Activated CD8-positive, alpha-beta memory T cell treated with anti-CD3 and anti-CD28 coated beads for 4 hours (primary cell): ENCODE measurements around the gene CNIH3.
A peak's percentile ranks its signal among the peaks of the same experiment; 100 is the strongest.
"Not testable (repeated sequence)": the region's sequence is repeated elsewhere in the genome, so short reads cannot be mapped to it uniquely, and the experiment has no call there.

ENCODE experiments used
- DNase-seq, 2 donors: peaks; one replicate each; pipeline ENCODE4 v3.0.0-alpha.2; 2020; ENCODE audit warnings: low read depth in 2 of 2

Gene CNIH3

DNA sequence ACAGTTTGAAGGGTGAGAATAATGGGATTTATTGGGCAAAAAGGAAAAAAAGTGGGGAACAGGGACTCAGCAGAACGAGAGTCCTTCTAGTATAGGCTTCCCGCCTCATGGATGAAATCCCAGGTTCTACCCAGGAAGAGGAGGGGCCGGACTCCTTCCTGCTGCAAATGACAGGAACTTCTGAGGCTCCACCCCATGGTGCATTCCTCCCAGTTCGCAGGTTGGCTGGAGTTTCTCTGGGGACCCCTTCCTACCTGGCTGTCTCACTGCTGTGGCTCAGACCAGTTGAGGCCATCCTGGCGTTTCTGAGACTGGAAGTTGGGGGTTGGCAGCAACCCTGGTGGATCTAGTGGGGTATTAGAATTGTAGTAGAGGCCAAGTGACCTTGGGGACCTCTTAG is 27.5 kb downstream of the CNIH3 start:
- DNase-seq, result no peak

DNA sequence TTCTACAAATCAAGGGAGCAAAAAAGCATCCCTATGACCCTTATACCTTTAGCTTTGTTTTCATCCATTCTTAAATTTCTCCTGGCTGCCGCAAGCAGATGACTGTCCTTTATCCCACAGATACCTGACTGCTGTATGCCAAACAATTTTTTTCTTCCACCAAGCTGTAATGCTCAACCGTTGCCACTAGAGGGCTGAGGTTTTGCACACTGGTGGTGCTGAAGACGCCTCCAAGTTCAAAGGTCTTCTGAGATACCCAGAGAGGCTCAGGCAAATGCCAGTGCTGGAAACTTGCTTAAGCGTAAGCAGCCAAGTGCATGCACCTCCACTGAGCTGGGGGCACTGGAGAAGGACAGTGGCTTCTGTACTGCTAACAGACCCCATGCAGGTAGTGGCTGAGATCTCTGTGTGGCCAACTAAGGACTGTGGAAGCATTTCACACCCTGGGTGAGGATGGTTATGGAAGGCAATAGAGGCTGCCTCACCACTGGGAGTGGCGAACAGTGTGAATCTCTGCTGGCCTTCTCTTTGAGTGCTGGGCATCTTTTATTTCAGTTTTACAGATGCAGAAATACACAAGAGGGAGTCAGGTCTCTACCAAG is 28.5 kb downstream of the CNIH3 start:
- DNase-seq, result peak; percentile 19 to 29

DNA sequence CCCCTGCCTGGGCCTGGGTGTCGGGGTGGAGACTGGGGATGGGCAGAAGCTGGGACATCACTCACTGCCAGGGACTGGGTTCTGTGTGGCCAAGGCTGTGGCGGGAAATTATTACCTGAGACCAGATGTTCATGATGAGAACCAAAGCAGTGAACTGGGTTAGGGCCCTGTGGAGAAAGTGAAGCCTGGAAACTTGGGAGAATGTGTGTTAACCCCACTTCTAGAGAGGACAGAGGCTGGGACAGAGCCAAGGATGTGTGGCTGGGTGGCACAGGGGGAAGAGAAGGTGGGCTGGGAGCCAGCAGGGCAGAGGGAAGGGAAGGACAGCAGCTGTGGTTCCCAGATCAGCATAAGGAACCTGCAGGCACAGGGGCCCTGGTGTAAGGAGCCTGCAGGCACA is 31.3 kb downstream of the CNIH3 start:
- DNase-seq, result no peak

DNA sequence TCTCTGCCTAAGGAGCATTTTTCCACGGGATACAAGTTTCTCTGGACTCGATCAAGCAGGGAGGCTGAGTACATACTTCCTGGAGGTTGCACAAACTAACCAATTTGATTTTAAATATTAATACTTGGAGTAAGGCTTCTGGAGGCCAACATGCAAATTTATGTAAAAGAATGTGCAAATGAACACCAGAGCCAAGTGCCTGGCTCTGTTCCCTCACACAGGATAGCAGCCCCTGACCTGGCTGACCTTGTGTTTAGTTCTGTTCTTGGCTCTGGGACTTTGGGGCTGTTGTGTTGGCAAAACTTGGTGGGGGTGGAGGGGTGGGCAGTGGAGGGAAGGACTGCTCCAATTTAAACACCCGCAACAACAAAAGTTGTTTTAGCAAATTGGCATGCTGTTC is 34.2 kb downstream of the CNIH3 start:
- no peak for DNase-seq

DNA sequence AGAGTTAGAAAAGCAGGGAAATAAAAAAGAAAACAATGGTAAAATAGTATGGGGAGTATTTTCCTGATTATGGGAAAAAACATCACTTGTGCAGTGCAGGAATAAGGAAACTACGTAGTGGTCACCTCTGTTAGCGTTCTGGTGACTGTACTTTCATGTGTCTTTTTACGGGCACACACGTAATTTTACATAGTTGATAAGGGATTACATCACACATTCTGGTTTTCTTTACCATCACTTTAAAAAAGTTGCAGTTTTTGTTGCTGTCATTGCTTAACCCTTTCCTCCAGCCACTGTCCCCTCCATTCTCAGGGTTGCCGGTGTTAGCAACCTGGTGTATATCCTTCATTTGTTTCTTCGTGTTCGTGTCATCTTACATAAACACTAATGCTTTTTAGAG is 35.1 kb downstream of the CNIH3 start:
- no peak for DNase-seq

DNA sequence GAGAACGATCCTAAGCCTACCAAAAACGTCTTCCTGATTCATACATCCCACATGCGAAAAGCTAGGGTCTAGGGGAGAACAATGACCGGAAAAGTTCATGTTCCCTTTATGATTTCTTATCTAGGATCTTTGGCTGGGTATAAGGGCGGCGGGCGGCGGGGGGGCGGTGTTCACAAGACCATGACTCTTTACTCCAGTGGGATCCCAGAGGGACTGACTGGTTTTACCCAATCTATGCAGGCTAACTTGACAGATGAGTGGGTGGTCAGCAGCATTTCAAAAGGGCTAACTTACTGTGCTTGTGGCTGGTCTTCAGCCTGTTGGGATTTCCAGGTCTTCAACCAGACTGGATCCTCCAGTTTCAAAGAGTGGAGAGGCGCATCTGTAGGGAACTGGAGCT is 40.3 kb downstream of the CNIH3 start:
- DNase-seq, result no peak

DNA sequence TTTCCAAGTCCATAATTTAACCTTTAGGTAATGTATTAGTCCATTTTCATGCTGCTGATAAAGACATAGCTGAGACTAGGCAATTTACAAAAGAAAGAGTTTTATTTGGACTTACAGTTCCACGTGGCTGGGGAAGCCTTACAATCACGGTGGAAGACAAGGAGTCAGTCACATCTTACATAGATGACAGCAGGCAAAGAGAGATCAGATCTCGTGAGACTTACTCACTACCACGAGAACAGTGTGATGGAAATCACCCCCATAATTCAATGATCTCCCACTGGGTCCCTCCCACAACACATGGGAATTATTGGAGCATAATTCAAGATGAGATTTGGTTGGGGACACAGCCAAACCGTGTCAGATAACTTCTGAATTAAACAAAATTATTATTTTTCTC is 44.0 kb downstream of the CNIH3 start:
- DNase-seq, result no peak

DNA sequence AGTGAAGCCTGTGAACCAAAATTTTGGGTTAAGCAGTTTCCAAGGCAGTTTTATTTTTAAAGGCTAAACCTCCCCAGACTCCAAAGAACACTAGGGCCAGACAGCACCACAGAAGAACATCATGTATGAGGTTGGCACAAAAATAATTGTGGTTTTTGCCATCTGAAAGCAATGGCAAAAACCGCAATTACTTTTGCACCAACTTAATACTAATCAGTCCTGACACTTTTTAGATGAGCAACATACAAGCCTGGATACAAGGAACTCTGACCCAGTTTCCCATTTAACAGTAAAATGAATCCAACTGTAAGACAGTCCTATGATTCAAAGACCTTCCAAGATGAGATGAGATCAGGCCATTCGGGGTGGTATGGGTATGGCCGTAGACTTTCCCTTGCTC is 46.8 kb downstream of the CNIH3 start:
- DNase-seq, result no peak

DNA sequence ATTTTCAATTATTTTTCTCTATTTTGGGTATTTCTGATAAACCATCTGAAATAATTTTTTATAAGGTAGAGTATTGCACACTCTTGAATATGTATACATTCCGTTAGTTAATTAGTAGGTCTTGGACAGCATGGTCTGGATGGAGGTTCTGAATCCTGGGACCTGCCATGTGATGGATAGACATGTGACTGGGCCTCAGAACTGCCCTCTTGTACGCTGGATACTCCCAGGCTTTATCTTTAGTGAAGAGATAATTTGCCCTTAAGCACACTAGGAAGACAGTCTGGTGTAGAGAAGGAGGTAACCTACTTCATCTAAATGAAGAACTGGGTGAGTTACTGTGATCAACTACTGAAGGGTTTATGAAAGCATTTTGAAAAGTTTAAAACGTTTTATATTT is 48.9 kb downstream of the CNIH3 start:
- no peak for DNase-seq

DNA sequence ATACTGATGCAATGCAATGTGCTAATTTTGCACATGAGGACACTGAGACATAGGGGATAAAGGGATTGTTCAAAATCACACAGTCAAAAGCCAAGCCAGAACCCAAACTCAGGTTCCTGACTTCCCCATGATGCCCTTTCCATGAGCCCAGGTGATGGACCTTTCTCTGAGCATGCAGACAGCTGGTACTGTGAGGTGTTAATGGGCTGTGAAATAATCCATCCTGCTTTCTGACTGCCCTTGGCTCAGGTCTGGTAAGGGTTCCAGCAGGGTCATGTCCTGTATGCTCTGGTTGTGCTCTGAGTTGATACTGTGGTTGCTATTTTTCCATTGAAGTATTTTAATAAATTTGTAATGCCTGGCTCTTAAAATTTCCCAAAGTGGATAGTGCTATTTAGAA is 50.0 kb downstream of the CNIH3 start:
- DNase-seq, result no peak

DNA sequence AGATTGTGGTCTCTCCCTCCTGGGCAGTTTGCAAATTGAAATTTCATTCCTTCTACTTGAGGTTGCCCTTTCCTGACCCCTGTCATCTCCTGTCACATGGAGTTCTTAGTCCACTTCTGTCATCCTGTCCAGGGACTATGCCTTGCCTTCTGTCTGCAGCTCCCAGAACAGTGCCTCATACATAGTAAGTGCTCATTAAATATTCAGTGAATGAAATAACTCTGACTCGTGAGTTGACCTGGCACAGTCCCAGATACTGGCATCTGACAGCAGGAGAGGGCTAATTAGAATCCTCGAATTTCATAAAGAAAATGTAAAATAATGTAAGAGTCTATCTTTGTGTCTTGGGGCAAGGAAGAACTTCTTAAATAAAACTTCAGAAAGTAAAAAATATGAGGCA is 50.8 kb downstream of the CNIH3 start:
- no peak for DNase-seq

DNA sequence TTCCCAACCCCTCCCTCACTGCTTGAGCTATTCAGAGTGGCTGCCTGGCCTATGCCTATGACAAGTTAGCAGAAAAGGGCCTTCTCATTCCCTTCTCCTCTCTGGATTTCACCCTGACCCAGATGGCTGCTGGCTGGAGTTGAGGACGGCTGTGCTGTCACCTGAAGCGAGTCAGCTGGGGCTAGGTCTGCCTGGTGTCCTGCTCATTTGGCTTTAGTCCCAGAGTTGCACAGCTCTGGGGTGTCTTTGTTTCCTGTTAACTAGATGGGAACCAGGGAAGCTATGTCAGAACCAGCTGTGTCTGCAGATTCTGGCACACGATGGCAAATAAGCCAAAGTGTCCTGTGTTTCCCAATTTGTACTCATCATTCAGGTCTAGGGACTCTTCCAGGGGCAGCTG is 52.9 kb downstream of the CNIH3 start:
- DNase-seq, result no peak

DNA sequence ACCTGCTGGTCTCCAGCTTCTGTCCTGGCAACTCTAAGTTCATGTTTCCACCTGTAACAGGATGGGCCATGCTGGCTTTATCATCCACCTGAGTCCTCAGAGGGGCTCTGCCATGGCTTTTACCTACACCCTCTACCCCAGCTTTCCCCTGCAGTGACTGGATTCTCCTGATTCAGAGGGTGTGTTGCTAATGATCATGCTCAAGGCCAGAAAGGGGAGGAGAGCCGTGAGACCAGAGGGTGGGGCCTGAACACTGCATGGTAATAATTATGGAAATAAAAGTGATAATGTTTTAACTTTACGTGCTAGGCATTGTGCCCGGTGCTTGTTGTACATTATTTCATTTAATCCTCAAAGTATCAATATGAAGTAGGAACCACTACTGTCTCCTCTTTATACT is 53.3 kb downstream of the CNIH3 start:
- DNase-seq, result no peak

DNA sequence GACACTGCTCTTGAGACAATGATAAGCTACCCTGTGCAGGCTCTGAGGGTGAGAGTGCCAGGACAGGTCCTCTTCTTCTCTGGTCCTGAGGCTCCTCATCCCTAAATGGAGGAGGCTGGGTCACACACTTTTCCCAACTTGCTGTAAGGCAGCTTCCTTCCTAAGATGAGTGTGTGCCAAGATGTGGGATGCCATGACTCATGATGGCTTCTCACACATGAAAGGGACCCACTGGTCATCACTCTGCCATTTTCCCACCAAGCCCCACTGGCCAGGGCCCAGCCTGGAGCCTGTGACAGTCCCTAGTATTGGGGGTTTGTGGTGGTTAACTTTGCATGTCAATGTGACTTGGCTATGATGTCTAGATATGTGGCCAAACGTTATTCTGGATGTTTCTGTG is 54.4 kb downstream of the CNIH3 start:
- no peak for DNase-seq

DNA sequence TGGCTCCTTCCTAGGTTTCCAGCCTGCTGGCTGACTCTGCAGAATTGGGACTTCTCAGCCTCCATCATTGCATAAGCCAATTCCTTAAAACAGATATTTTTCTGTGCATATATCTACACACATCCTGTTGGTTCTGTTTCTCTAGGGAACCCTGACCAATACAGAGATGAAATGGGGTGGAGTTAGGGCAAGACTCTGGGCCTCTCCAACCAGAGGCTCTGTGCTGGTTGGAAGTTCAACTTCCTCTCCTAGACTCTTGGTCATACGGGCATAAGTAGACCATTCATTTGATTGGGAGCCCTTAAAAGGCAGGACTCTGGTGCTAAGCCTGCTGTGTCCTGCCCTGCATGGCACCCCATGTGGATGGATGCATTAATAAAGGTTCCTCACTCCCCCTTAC is 55.0 kb downstream of the CNIH3 start:
- DNase-seq, result no peak

DNA sequence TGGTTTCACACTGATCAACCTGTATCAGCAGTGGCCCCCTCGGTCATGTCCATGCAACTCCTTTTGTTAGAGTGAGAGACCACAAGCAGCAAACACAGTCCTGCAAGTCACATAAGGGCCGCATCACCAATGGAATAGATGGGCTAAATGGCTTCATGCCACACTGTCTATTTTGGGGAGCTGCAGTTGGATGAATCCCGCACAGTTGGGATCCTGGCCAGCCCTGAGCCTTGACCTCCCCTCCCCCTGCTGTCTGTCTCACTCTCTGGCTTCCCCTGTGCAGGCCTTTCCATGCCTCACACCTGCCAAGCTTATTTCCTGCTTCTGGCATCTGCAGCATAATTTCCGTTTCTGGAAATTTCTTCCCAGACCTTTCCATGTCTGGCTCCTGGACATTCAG is 57.0 kb downstream of the CNIH3 start:
- DNase-seq, result no peak

DNA sequence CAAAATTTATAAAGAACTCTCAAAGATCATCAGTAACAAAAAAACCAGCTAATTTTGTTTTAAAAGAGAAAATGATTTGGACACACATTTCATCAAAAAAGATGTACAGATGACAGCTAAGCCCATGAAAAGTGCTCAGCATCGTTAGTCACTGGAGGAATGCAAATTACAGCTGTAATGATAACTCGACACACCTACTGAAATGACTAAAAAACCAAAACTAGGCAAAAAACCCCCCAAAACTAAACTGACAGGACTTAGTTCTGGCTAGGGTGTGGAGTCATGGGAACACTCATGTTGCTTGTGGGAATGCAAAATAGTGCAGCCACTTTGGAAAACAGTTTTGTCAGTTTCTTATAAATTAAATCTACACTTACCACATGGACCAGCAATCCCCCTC is 59.5 kb downstream of the CNIH3 start:
- no peak for DNase-seq

DNA sequence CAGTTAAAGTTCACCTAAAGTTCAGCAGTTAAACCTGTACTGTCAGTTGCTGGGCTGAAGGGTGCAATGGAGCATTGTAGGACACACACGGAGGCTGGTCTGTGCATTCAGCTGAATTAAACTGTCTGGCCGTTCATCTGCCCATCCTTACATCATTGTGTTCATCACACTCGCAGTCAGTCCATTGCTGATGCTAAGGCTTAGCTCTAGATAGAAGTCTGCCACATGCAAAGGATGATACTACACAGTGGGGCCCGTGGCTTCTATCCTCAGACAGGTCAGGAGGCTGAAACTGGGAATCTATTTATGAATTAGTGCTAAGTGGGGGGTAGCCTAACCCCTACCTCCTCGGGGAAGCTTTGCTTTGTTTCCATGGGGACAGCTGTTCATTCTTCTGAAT is 60.4 kb downstream of the CNIH3 start:
- no peak for DNase-seq

DNA sequence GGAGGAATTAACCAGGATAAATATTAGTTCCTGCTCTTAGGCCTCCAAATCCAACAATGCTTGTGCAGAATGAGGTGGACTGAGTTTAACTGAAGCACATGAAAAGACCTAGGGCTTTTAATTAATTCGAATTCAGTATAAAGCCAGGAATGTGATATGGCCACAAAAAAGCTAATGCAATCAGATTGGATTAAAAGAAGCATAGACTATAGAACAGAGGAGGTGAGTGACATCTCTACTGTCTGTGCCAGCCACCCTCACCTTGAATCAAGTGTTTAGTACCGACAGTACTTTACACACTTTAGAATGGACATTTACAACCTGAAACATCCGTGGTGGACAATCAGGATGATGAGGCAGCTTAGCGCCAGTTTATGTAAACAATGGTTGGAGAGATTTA is 62.1 kb downstream of the CNIH3 start:
- no peak for DNase-seq

DNA sequence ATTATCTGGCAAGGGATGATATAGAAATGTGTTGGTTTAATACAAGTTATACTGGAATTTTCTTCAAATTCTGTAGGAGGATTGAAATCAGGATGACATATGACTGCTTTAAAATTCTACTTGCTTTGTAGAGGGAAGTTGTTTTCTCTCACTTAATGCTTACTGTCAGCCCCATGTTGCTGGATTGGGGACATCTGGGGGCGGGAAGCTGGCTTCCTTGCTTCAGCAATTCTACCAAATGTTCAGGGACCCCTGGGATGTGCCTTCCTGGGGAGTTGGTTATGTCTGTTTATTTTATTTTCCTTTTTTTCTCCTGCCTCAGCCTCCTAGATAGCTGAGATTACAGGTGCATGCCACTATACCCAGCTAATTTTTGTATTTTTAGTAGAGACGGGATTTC is 63.5 kb downstream of the CNIH3 start:
- DNase-seq, result no peak

DNA sequence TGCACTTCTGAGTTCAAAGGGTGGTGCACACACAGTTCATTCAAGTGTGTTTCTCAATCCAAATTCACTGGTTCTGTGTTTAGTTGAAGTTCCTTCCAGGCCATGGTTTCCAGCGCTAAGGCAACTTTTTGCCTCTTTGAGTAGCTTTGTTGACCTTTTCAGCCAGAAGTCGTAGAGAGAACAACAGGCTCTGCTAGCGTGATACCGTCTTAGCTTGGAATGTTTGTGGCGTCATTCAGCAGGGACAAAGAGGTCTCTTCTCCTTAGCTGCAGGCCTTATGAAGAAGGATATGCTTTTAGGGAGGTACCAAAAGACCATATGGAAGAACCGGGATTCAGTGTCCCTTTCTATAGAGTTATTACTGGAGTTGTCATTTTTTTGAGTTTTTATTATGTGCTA is 65.7 kb downstream of the CNIH3 start:
- DNase-seq, result no peak

DNA sequence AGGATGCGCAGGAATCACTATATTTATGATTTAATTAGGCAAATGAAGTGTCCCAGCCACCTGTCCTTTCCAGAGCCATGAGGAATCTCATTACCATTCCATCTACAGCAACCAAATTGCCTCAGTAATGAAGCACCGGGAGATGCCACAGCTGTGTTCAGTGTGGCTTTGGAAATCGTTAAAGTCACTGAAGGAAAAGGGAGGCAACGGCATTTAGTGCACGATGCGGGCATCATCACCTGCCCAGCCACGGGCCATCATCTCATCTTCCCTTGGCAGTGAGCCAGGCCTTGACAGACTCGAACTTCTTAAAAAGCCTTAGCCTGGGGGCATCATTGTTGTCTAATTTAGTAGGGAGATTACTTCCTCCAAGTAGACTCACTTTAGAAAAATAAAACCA is 67.8 kb downstream of the CNIH3 start:
- DNase-seq, result no peak

DNA sequence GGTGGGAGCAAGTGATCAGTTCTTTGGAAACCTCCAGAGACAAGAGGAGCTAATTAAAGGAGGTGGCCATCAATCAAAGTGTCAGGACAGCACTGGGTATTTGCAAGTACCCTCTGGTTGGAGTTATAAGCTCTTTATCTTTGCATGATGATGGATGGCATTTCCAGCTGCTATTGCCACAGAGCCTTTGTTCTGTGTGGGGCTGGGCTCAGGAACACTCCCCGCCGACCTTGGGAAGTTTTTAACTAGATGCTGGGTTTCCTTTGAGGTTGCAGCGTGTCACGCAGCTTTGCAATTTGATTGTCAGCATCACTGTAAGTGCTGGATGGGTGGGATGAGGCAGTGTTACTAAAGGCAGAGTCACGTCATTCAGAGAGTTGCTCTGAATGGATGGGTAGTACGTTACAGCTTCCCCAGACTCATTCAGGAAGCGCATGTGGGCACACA is 68.9 kb downstream of the CNIH3 start:
- no peak for DNase-seq

DNA sequence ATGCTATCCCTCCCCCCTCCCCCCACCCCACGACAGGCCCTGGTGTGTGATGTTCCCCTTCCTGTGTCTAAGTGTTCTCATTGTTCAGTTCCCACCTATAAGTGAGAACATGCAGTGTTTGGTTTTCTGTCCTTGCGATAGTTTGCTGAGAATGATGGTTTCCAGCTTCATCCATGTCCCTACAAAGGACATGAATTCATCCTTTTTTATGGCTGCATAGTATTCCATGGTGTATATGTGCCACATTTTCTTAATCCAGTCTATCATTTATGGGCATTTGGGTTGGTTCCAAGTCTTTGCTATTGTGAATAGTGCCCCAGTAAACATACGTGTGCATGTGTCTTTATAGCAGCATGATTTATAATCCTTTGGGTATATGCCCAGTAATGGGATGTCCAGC is 70.0 kb downstream of the CNIH3 start:
- not testable (repeated sequence) for DNase-seq

DNA sequence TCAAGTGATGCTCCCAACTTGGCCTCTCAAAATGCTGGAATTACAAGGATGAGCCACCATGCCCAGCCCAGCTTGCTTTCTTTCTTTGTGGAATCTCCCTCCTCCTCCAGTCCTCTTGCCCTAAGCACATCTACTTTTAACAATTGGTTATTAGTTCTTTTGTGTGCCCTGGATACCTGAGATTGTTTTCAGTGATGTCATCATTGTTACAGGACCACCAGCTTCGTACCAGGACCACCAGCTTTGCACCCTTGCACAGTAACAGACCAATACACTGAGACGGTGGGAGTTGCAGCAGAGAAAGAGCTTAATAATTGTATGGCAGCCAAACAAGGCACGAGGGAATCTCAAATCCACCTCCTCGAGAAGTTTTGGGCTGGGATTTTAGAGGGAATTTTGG is 71.3 kb downstream of the CNIH3 start:
- no peak for DNase-seq
